H1 (cell line): ENCODE results near the gene BRIP1. TPM values are rescaled to one million over a fixed set of nuclear protein-coding genes. Genes with fewer than 3 reads are reported as not detected.

Experiments
- CTCF ChIA-PET: fragments of 300-600 bp; sonication (Branson Sonifier 250); formaldehyde crosslinking; loops from one replicate; lab custom pipeline; 2021; ENCODE audit not compliant: partially characterized antibody; lab: Charles Lee
- POLR2A ChIA-PET: fragments of 300-600 bp; sonication (Branson Sonifier 250); formaldehyde crosslinking; loops from one replicate; lab custom pipeline; 2021; ENCODE audit warnings: inconsistent platforms; ENCODE audit not compliant: partially characterized antibody; lab: Charles Lee
- DNase-seq, 2 experiments: peaks; one replicate each; pipeline versions ENCODE4 v3.0.0 to v3.0.0-alpha.2; 2010 to 2022; ENCODE audit warnings: low spot score in 2 of 2, low read depth in 1 of 2, mixed read lengths in 1 of 2
- FAIRE-seq: peaks from 2 replicates; lab custom pipeline; 2011; peaks lifted over from hg19 to GRCh38; lab: Jason Lieb, UNC
- H2AFZ ChIP-seq: 2 replicates; pipeline ENCODE4 v1.8.1; 2012; ENCODE audit warnings: low read length, inconsistent platforms
- H2AK5ac ChIP-seq: 2 replicates; pipeline ENCODE4 v1.6.1; 2013; ENCODE audit warnings: low read depth, low read length
- H2BK120ac ChIP-seq: replicated peaks from 2 replicates; pipeline ENCODE3; 2013; ENCODE audit warnings: low read depth, low read length, inconsistent platforms
- H2BK12ac ChIP-seq: 2 replicates; pipeline ENCODE4 v1.6.1; 2013; ENCODE audit warnings: low read depth, low read length
- H2BK15ac ChIP-seq: 2 replicates; pipeline ENCODE4 v1.6.1; 2013; ENCODE audit warnings: low read length
- H2BK20ac ChIP-seq: 2 replicates; pipeline ENCODE4 v1.6.1; 2013; ENCODE audit warnings: low read length
- H2BK5ac ChIP-seq: 2 replicates; pipeline ENCODE4 v1.6.1; 2013; ENCODE audit warnings: low read depth, low read length
- H3K14ac ChIP-seq: 2 replicates; pipeline ENCODE4 v1.6.1; 2013; ENCODE audit warnings: inconsistent platforms; ENCODE audit not compliant: insufficient read length
- H3K18ac ChIP-seq: 2 replicates; pipeline ENCODE4 v1.6.1; 2013; ENCODE audit warnings: low read length; ENCODE audit errors: extremely low read depth
- H3K23ac ChIP-seq: 2 replicates; pipeline ENCODE4 v1.6.1; 2013; ENCODE audit warnings: inconsistent platforms; ENCODE audit not compliant: insufficient read length
- H3K23me2 ChIP-seq: 2 replicates; pipeline ENCODE4 v1.6.1; 2013; ENCODE audit warnings: low read depth, low read length
- H3K27ac ChIP-seq: 2 replicates; pipeline ENCODE4 v1.6.1; 2011; ENCODE audit warnings: low read depth, low read length, inconsistent platforms
- H3K27me3 ChIP-seq, 4 experiments: replicated peaks in 1 of 4; 1 replicate in 1 of 4; 2 replicates in 3 of 4; pipeline versions ENCODE4 v1.6.1 to v1.8.1; 2011 to 2013; ENCODE audit warnings: low read length in 3 of 4, mild to moderate bottlenecking in 3 of 4, inconsistent platforms in 2 of 4, mixed read lengths in 2 of 4, moderate library complexity in 1 of 4; ENCODE audit not compliant: control insufficient read depth in 3 of 4, insufficient read depth in 3 of 4; ENCODE audit errors: extremely low read depth in 1 of 4
- H3K36me3 ChIP-seq, 4 experiments: 2 replicates each; pipeline versions ENCODE4 v1.6.1 to v1.8.1; 2011 to 2013; ENCODE audit warnings: mild to moderate bottlenecking in 4 of 4, low read length in 3 of 4, moderate library complexity in 2 of 4, control low read depth in 1 of 4, inconsistent platforms in 1 of 4; ENCODE audit not compliant: insufficient read depth in 4 of 4, control insufficient read depth in 2 of 4
- H3K4ac ChIP-seq: replicated peaks from 2 replicates; pipeline ENCODE3; 2013; ENCODE audit warnings: low read length, low read depth, mixed read lengths, inconsistent platforms; ENCODE audit not compliant: insufficient read length
- H3K4me1 ChIP-seq, 4 experiments: replicated peaks in 1 of 4; 1 replicate in 1 of 4; 2 replicates in 3 of 4; pipeline versions ENCODE4 v1.6.1 to v1.8.1; 2011 to 2013; ENCODE audit warnings: low read length in 3 of 4, inconsistent platforms in 2 of 4, mixed read lengths in 1 of 4; ENCODE audit not compliant: insufficient read depth in 4 of 4, control insufficient read depth in 3 of 4
- H3K4me2 ChIP-seq, 2 experiments: 2 replicates each; pipeline versions ENCODE4 v1.6.1 to v1.8.1; 2011 to 2013; ENCODE audit warnings: low read depth in 2 of 2, low read length in 2 of 2, control low read depth in 1 of 2, inconsistent platforms in 1 of 2, mild to moderate bottlenecking in 1 of 2; ENCODE audit not compliant: insufficient read depth in 1 of 2
- H3K4me3 ChIP-seq, 4 experiments: fragments of 200-600, 300-600 bp in 1 of 4; sonication (generic), shearing (Covaris generic), sonication (Bioruptor Twin) in 1 of 4; 2 replicates each; pipeline versions ENCODE4 v1.5.1 to v1.8.1; 2011 to 2016; ENCODE audit warnings: low read length in 4 of 4, low read depth in 3 of 4, control low read depth in 2 of 4, inconsistent platforms in 2 of 4, mild to moderate bottlenecking in 2 of 4, mixed read lengths in 1 of 4, moderate library complexity in 1 of 4; ENCODE audit not compliant: insufficient read depth in 2 of 4; ENCODE audit errors: extremely low read depth in 1 of 4
- H3K56ac ChIP-seq: replicated peaks from 2 replicates; pipeline ENCODE3; 2013; ENCODE audit warnings: low read depth, mild to moderate bottlenecking, mixed read lengths, low read length, inconsistent platforms; ENCODE audit not compliant: insufficient read length
- H3K79me1 ChIP-seq: 2 replicates; pipeline ENCODE4 v1.6.1; 2013; ENCODE audit warnings: low read depth, low read length, control low read depth
- H3K79me2 ChIP-seq, 2 experiments: 2 replicates each; pipeline versions ENCODE4 v1.6.1 to v1.8.1; 2012 to 2013; ENCODE audit warnings: low read length in 2 of 2, mild to moderate bottlenecking in 2 of 2, inconsistent platforms in 1 of 2; ENCODE audit not compliant: insufficient read depth in 2 of 2, control insufficient read depth in 1 of 2
- H3K9ac ChIP-seq, 4 experiments: replicated peaks in 1 of 4; 1 replicate in 1 of 4; 2 replicates in 3 of 4; pipeline versions ENCODE4 v1.6.1 to v1.8.1; 2011 to 2013; ENCODE audit warnings: low read depth in 3 of 4, low read length in 3 of 4, control low read depth in 2 of 4, mild to moderate bottlenecking in 2 of 4, moderate library complexity in 2 of 4, inconsistent platforms in 1 of 4; ENCODE audit errors: extremely low read depth in 1 of 4
- H3K9me3 ChIP-seq, 2 experiments: 2 replicates each; pipeline versions ENCODE4 v1.6.1 to v1.8.1; 2012 to 2013; ENCODE audit warnings: mild to moderate bottlenecking in 2 of 2, moderate library complexity in 2 of 2, control low read depth in 1 of 2, inconsistent platforms in 1 of 2, low read depth in 1 of 2, low read length in 1 of 2, mixed read lengths in 1 of 2; ENCODE audit not compliant: insufficient read depth in 2 of 2
- H4K20me1 ChIP-seq, 2 experiments: replicated peaks in 1 of 2; 2 replicates each; pipeline versions ENCODE3 to v1.8.1; 2011 to 2013; ENCODE audit warnings: inconsistent platforms in 2 of 2, low read length in 2 of 2, mild to moderate bottlenecking in 1 of 2; ENCODE audit not compliant: insufficient read depth in 2 of 2, control insufficient read depth in 1 of 2
- H4K5ac ChIP-seq: 2 replicates; pipeline ENCODE4 v1.6.1; 2013; ENCODE audit warnings: low read length, low read depth, mixed read lengths, inconsistent platforms; ENCODE audit not compliant: insufficient read length
- H4K8ac ChIP-seq: 2 replicates; pipeline ENCODE4 v1.8.0; 2013; ENCODE audit warnings: mild to moderate bottlenecking, moderate library complexity, low read length, inconsistent platforms; ENCODE audit not compliant: insufficient read depth; ENCODE audit errors: extremely low read depth
- H4K91ac ChIP-seq: replicated peaks from 2 replicates; pipeline ENCODE3; 2013; ENCODE audit warnings: low read length, mixed read lengths, inconsistent platforms; ENCODE audit not compliant: insufficient read length
- BACH1 ChIP-seq: IDR thresholded peaks from 2 replicates; pipeline ENCODE4 v1.6.1; 2012; ENCODE audit warnings: low read length, improper control_type of control experiment
- CREB1 ChIP-seq: IDR thresholded peaks from 2 replicates; pipeline ENCODE4 v1.6.1; 2012; ENCODE audit warnings: inconsistent platforms
- KDM1A ChIP-seq: fragments of 200-600, 300-600 bp; sonication (generic); IDR thresholded peaks from 2 replicates; pipeline ENCODE4 v1.7.1; 2016; ENCODE audit warnings: mild to moderate bottlenecking, low read length, borderline replicate concordance
- KDM4A ChIP-seq: IDR thresholded peaks from one replicate; pipeline ENCODE4 v1.7.1; 2012; ENCODE audit warnings: low read depth, mild to moderate bottlenecking, moderate library complexity, low read length, inconsistent platforms; ENCODE audit not compliant: severe bottlenecking
- POU5F1 ChIP-seq: IDR thresholded peaks from 2 replicates; pipeline ENCODE4 v1.6.1; 2011; ENCODE audit warnings: low read depth, mild to moderate bottlenecking, low read length, moderate library complexity
- RBBP5 ChIP-seq: IDR thresholded peaks from 2 replicates; pipeline ENCODE4 v1.7.1; 2012; ENCODE audit warnings: low read depth, mild to moderate bottlenecking, inconsistent platforms, low read length, moderate library complexity, borderline replicate concordance
- SP1 ChIP-seq: IDR thresholded peaks from 2 replicates; pipeline ENCODE4 v1.6.1; 2011; ENCODE audit warnings: low read depth, low read length
- WGBS, 2 experiments: shearing (Covaris generic) in 1 of 2; methylation state at CpG; one replicate each; pipeline versions ENCODE4 v1.1.6 to v1.1.7; 2013 to 2015; ENCODE audit warnings: low lambda C conversion rate in 2 of 2, mixed read lengths in 2 of 2, inconsistent platforms in 1 of 2, low coverage in 1 of 2, missing lambda C conversion rate in 1 of 2; ENCODE audit not compliant: insufficient replicate concordance in 2 of 2, insufficient coverage in 1 of 2, insufficient read length in 1 of 2; ENCODE audit errors: extremely low coverage in 1 of 2, missing lambda C conversion rate in 1 of 2; 5-methylcytosine and 5-hydroxymethylcytosine counted together
- polyA plus RNA-seq, 7 experiments: library from polyadenylated mRNA; depleted of rRNA in 3 of 7; stranded (reverse) in 5 of 7; unstranded in 2 of 7; fragments of >200 nt in 5 of 7; fragments of 200-250 nt in 2 of 7; gene quantifications; 1 replicate in 5 of 7; 2 replicates in 1 of 7; 4 replicates in 1 of 7; pipeline versions ENCODE4 v1.2.1 to v1.2.3, GENCODE V29; 2011 to 2013; ENCODE audit warnings: missing spikeins in 2 of 7, mixed read lengths in 2 of 7
- total RNA-seq: library from RNA; stranded (reverse); fragmentation: NEBNext Ultra II Directional; extraction: Animal tissue kit (Norgen Biotek cat#: 25700); gene quantifications from 2 replicates; pipeline ENCODE4 v1.2.1, GENCODE V29; 2021
- TF ChIP-seq, protein P1 (sequence below): IDR thresholded peaks from 2 replicates; pipeline ENCODE4 v1.6.1; 2011; ENCODE audit warnings: low read depth, mild to moderate bottlenecking, low read length; ENCODE audit not compliant: insufficient read depth
- TF ChIP-seq, protein P2 (sequence below): IDR thresholded peaks from 2 replicates; pipeline ENCODE4 v1.6.1; 2011; ENCODE audit warnings: low read length, improper control_type of control experiment

BRIP1 gene
- total and polyA plus RNA-seq, 2 of the 8 experiments (the other 6 are each of a cell fraction or from before 2014, with no cell fraction given): 5.8 to 19.2 TPM

DNA sequence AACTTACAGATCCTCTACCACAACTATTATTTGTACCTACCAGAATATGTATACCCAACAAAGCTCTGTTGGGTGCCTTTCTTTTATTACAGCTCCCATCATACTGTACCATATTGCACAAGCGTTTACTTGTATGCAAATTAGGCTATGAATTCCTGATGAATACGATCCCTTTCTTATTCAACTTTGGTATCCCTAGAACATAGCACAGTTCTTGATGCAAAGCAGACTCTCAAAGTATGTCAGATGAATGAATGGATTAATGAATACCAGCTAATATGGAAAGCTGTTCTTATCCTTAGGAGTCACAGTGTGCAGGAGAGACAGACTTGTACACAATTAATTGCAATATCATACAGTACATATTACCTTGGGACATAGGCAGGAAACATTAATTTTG is 192.6 kb downstream of the BRIP1 start:
- Histone ChIP-seq H3K4me1 (no peaks in the 10 kb centered on the region), H3K9ac (no peak overlapping the region), H2BK20ac (no peak overlapping the region), H2AK5ac (no peak overlapping the region), H4K5ac (no peak overlapping the region), H3K79me1 (no peaks in the 10 kb centered on the region), H2BK120ac (no peak overlapping the region), H3K27me3 (no peaks in the 10 kb centered on the region), H3K4ac (no peak overlapping the region), H2BK5ac (no peak overlapping the region), H4K8ac (no peak overlapping the region), H3K4me3 (no peak overlapping the region), H4K20me1 (no peaks in the 10 kb centered on the region), H2BK12ac (no peak overlapping the region), H3K14ac (no peak overlapping the region), H3K4me2 (no peak overlapping the region), H3K27ac (no peak overlapping the region), H4K91ac (no peak overlapping the region), H3K79me2 (no peaks in the 10 kb centered on the region), H2BK15ac (no peak overlapping the region), H3K56ac (no peak overlapping the region), H3K23ac (no peak overlapping the region), H3K18ac (no peak overlapping the region), H3K9me3 (no peaks in the 10 kb centered on the region), H3K36me3 (no peaks in the 10 kb centered on the region), H3K23me2 (no peaks in the 10 kb centered on the region), H2AFZ (no peak overlapping the region)
- POLR2A ChIA-PET: no interaction called here
- FAIRE-seq (no peak), DNase-seq (no peak)
- WGBS, 2 experiments: 96% methylated on average over 2 of the region's 2 CpGs; no CpG with 5 or more reads in 1 of the 2 experiments
- CTCF ChIA-PET: interaction anchor here (0.7 to 0.8 kb wide), 2 partner anchors 30 to 36 kb away, joined by 3 read pairs; no protein-coding TSS in a partner anchor
- no peak for TF ChIP-seq SP1
- no peak for TF ChIP-seq BACH1
- TF ChIP-seq RBBP5: no peak
- TF ChIP-seq, protein P1, sequence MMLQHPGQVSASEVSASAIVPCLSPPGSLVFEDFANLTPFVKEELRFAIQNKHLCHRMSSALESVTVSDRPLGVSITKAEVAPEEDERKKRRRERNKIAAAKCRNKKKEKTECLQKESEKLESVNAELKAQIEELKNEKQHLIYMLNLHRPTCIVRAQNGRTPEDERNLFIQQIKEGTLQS: no peak
- no peak for TF ChIP-seq POU5F1
- TF ChIP-seq KDM1A: no peak
- TF ChIP-seq KDM4A: no peak
- TF ChIP-seq CREB1: no peak
- TF ChIP-seq, protein P2, sequence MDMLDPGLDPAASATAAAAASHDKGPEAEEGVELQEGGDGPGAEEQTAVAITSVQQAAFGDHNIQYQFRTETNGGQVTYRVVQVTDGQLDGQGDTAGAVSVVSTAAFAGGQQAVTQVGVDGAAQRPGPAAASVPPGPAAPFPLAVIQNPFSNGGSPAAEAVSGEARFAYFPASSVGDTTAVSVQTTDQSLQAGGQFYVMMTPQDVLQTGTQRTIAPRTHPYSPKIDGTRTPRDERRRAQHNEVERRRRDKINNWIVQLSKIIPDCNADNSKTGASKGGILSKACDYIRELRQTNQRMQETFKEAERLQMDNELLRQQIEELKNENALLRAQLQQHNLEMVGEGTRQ: no peak
